ENCODE results near the gene TPD52L1. TPM values are rescaled to one million over a fixed set of nuclear protein-coding genes. Genes with fewer than 3 reads are reported as not detected.

The TPD52L1 gene
- total and polyA plus RNA-seq, 2 donors (not counting 1 experiment from before 2014, with no cell fraction given) = not detected

DNA sequence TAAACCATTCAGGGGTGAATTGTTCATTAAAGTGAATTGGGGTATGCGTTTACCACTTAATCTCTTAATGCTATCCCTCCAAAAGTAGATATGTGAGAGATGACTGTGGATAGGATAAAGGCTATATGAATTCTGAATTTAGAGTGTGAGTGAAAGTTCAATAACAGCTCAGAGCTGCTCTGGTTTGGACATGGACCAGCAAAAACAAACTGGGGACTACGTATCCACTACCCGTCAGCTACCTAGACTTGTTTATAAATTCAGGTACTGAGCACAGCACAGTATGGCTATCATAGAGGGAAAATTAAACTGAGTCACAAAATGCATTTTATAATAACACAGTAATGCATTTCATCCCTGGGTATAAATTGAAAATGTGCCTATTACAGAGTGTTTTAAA, 103.8 kb downstream of the TPD52L1 start:
- Histone ChIP-seq H4K20me1 (ENCODE audit: control insufficient read depth, insufficient read depth, low read length, poor library complexity, severe bottlenecking) (no peaks in the 10 kb centered on the region), H3K36me3 (replicated peaks in 1 of 2; ENCODE audit: control extremely low read depth in 1 of 2, control insufficient read depth in 1 of 2, extremely low read depth in 1 of 2, insufficient read depth in 2 of 2, low read length in 1 of 2) (no peaks in the 10 kb centered on the region), H2AFZ (ENCODE audit: insufficient read depth, low read depth, low read length, poor library complexity, severe bottlenecking) (no peak overlapping the region), H3K4me2 (replicated peaks; ENCODE audit: low read depth, low read length, poor library complexity, severe bottlenecking) (no peak overlapping the region), H3K4me1 (ENCODE audit: control insufficient read depth in 2 of 2, insufficient read depth in 2 of 2, low read length in 2 of 2) (no peaks in the 10 kb centered on the region), H3K9ac (ENCODE audit: low read length) (no peak overlapping the region), H3K27ac (ENCODE audit: low read length in 2 of 2) (no peak overlapping the region), H3K27me3 (replicated peaks in 1 of 4; ENCODE audit: control extremely low read depth in 1 of 4, control insufficient read depth in 3 of 4, insufficient read depth in 4 of 4, low read length in 3 of 4) (no peaks in the 10 kb centered on the region), H3K9me3 (ENCODE audit: control extremely low read depth in 1 of 3, control insufficient read depth in 2 of 3, insufficient read depth in 1 of 3, low read length in 2 of 3) (no peaks in the 10 kb centered on the region), H3K4me3 (ENCODE audit: control extremely low read depth in 1 of 5, extremely low read depth in 1 of 5, insufficient read depth in 1 of 5, low read depth in 2 of 5, low read length in 4 of 5) (no peak overlapping the region), H3K79me2 (ENCODE audit: control insufficient read depth, insufficient read depth, low read length) (no peaks in the 10 kb centered on the region)
- ATAC-seq (ENCODE audit: low read depth) = no peak
- WGBS (ENCODE audit: insufficient coverage) = no CpG with 5 or more reads among the region's 3 CpGs
- TF ChIP-seq EZH2 (IDR thresholded peaks at IDR 0.05; ENCODE audit: borderline replicate concordance, insufficient read depth, low read depth, low read length, poor library complexity, severe bottlenecking) = no peak
- TF ChIP-seq CTCF (IDR thresholded peaks at IDR 0.05) = no peak
- H3K27me3 Mint-ChIP-seq = peaks cover 3% of the 10 kb centered on the region
- intact Hi-C loops (cut with micrococcal nuclease) = no loop called here
- H3K27ac Mint-ChIP-seq = no peak overlapping the region
- no peak for DNase-seq
- H3K9me3 Mint-ChIP-seq (ENCODE audit: insufficient read depth) = no peaks in the 10 kb centered on the region
- no peak overlapping the region for H3K4me3 Mint-ChIP-seq
- ChIA-PET CTCF (no interaction called here), POLR2A (no interaction called here)
- H3K4me1 Mint-ChIP-seq = no peaks in the 10 kb centered on the region

DNA sequence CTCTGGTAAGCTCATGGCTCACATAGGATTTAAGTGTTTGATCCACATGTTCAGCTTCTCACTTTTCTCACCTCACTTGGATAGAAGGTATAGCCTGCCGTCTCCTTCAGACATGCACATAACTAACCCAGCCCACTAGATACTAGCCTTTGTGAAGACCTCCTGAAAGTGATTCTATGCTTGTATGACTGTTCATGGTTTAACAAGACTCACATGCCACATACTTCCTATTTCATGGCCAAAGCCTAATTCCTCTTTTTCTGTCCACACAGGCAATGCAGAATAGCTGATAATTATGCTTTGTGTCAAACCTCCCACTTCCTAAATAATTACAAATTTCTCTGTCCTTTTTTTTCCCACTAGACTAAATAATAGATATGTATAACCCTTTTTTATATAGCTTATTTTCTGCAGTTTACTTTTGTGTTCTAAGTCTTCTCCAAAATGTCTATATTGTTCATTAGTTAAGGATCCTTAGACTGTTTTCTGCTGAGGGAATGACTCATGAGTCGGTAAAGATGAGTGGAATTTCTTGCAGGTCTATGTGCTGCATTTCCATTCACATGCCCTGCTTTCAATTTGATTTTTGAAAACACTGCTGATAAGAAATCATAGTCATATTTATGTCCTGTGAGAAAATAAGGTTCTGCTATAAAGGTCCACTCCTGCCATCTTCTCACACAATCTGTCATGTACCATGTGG, 105.2 kb downstream of the TPD52L1 start:
- Histone ChIP-seq H4K20me1 (ENCODE audit: control insufficient read depth, insufficient read depth, low read length, poor library complexity, severe bottlenecking) (no peaks in the 10 kb centered on the region), H3K4me3 (ENCODE audit: control extremely low read depth in 1 of 5, extremely low read depth in 1 of 5, insufficient read depth in 1 of 5, low read depth in 2 of 5, low read length in 4 of 5) (no peak overlapping the region), H3K9ac (ENCODE audit: low read length) (no peak overlapping the region), H3K27me3 (replicated peaks in 1 of 4; ENCODE audit: control extremely low read depth in 1 of 4, control insufficient read depth in 3 of 4, insufficient read depth in 4 of 4, low read length in 3 of 4) (no peaks in the 10 kb centered on the region), H3K79me2 (ENCODE audit: control insufficient read depth, insufficient read depth, low read length) (no peaks in the 10 kb centered on the region), H3K4me1 (ENCODE audit: control insufficient read depth in 2 of 2, insufficient read depth in 2 of 2, low read length in 2 of 2) (no peaks in the 10 kb centered on the region), H3K27ac (ENCODE audit: low read length in 2 of 2) (no peak overlapping the region), H3K9me3 (ENCODE audit: control extremely low read depth in 1 of 3, control insufficient read depth in 2 of 3, insufficient read depth in 1 of 3, low read length in 2 of 3) (peaks cover 0 to 4% (median 0%) of the 10 kb centered on the region in 3 donors), H3K4me2 (replicated peaks; ENCODE audit: low read depth, low read length, poor library complexity, severe bottlenecking) (no peak overlapping the region), H2AFZ (ENCODE audit: insufficient read depth, low read depth, low read length, poor library complexity, severe bottlenecking) (no peak overlapping the region), H3K36me3 (replicated peaks in 1 of 2; ENCODE audit: control extremely low read depth in 1 of 2, control insufficient read depth in 1 of 2, extremely low read depth in 1 of 2, insufficient read depth in 2 of 2, low read length in 1 of 2) (no peaks in the 10 kb centered on the region)
- intact Hi-C loops (cut with micrococcal nuclease) = no loop called here
- ChIA-PET POLR2A (no interaction called here), CTCF (no interaction called here)
- H3K4me3 Mint-ChIP-seq = no peak overlapping the region
- no CpG with 5 or more reads among the region's 2 CpGs for WGBS (ENCODE audit: insufficient coverage)
- H3K27ac Mint-ChIP-seq = no peak overlapping the region
- H3K4me1 Mint-ChIP-seq = no peaks in the 10 kb centered on the region
- TF ChIP-seq CTCF (IDR thresholded peaks at IDR 0.05) (no peak), EZH2 (IDR thresholded peaks at IDR 0.05; ENCODE audit: borderline replicate concordance, insufficient read depth, low read depth, low read length, poor library complexity, severe bottlenecking) (no peak)
- H3K9me3 Mint-ChIP-seq (ENCODE audit: insufficient read depth) = no peaks in the 10 kb centered on the region
- no peak for DNase-seq
- no peak for ATAC-seq (ENCODE audit: low read depth)
- H3K27me3 Mint-ChIP-seq = peaks cover 3% of the 10 kb centered on the region
